Neural progenitor cell (in vitro differentiated cells): ENCODE data around the gene CCDC88B.

ENCODE experiments used
- EZH2phosphoT487 ChIP-seq: fragments of 200-600 bp; sonication (generic); IDR thresholded peaks from 2 replicates; pipeline ENCODE4 v1.6.1; 2017; ENCODE audit warnings: antibody characterized with exemption
- TF ChIP-seq, protein P1 (sequence below): fragments of 200-600 bp; sonication (generic); IDR thresholded peaks from 2 replicates; pipeline ENCODE4 v1.5.1; 2017; ENCODE audit warnings: antibody characterized with exemption, mild to moderate bottlenecking

DNA sequence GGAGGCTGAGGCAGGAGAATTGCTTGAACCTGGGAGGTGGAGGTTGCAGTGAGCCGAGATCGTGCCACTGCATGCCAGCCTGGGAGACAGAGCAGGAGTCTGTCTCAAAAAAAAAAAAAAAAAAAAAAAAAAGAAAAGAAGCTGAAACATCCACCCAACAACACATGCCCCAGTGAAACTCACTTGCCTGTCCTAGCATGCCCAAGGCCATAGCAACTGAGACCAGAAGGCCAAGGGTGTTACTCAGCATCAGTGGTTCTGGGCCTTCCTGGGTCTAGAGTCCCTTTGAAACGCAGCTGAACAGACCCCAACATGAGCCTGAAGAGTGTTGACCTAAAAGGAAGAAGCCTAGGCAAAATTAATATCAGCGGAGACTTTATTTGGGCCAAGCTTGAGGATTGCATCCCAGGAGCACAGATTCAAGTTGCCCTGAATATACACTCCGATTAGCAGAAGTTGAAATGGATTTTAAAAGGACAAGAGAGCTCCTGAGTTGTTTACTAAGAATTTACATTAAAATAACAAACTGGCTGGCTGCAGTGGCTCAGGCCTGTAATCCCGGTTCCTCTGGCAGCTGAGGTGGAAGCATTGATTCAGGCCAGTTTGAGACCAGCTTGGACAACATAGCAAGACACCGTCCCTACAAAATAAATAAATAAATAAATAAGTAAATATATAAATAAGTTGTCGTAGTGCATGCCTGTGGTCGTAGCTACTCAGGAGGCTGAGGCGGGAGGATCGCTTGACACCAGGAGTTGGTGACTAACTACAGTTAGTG, 15.1 kb upstream of the CCDC88B start:
- TF ChIP-seq, protein P1, sequence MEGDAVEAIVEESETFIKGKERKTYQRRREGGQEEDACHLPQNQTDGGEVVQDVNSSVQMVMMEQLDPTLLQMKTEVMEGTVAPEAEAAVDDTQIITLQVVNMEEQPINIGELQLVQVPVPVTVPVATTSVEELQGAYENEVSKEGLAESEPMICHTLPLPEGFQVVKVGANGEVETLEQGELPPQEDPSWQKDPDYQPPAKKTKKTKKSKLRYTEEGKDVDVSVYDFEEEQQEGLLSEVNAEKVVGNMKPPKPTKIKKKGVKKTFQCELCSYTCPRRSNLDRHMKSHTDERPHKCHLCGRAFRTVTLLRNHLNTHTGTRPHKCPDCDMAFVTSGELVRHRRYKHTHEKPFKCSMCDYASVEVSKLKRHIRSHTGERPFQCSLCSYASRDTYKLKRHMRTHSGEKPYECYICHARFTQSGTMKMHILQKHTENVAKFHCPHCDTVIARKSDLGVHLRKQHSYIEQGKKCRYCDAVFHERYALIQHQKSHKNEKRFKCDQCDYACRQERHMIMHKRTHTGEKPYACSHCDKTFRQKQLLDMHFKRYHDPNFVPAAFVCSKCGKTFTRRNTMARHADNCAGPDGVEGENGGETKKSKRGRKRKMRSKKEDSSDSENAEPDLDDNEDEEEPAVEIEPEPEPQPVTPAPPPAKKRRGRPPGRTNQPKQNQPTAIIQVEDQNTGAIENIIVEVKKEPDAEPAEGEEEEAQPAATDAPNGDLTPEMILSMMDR: no peak
- no peak for TF ChIP-seq EZH2phosphoT487
